HT1080 (cell line): Measurements from ENCODE around the gene MEF2D. TPM values are rescaled to one million over a fixed set of nuclear protein-coding genes. Genes with fewer than 3 reads are reported as not detected.

ENCODE experiments used
- DNase-seq: peaks from one replicate; pipeline ENCODE4 v3.0.0-alpha.2; 2015; ENCODE audit warnings: low read depth
- total RNA-seq: library from RNA; depleted of rRNA; stranded (reverse); fragments of >200 nt; shearing (Covaris generic); gene quantifications from 2 replicates; pipeline ENCODE4 v1.2.3, GENCODE V29; 2014

Gene MEF2D
- total RNA-seq, 1 experiment from 2014 or later = 27.9 TPM

- DNase-seq = no peak
Observed at GRCh38 chr1:156448134-156448967, 52.2 kb downstream of the MEF2D start.

- DNase-seq = peak; percentile 86
Observed at GRCh38 chr1:156445789-156446263, 54.7 kb downstream of the MEF2D start.

GRCh38 chr1:156444407-156445001 lies 56.1 kb downstream of the MEF2D start:
- DNase-seq = peak; percentile 28

- no peak for DNase-seq
Observed at GRCh38 chr1:156443286-156443685, 57.3 kb downstream of the MEF2D start.

- no peak for DNase-seq
Observed at GRCh38 chr1:156440654-156441437, 59.7 kb downstream of the MEF2D start.

- DNase-seq = no peak
Observed at GRCh38 chr1:156439777-156440183, 60.8 kb downstream of the MEF2D start.

- DNase-seq = no peak
Observed at GRCh38 chr1:156439036-156439776, 61.4 kb downstream of the MEF2D start.

- peak; percentile 11 for DNase-seq
Observed at GRCh38 chr1:156438278-156438987, 62.1 kb downstream of the MEF2D start.

- DNase-seq = no peak
Observed at GRCh38 chr1:156437037-156437867, 63.3 kb downstream of the MEF2D start.

- DNase-seq = no peak
Observed at GRCh38 chr1:156436141-156437036, 64.2 kb downstream of the MEF2D start.

GRCh38 chr1:156435545-156436140 lies 64.9 kb downstream of the MEF2D start:
- no peak for DNase-seq

- no peak for DNase-seq
Observed at GRCh38 chr1:156434989-156435544, 65.5 kb downstream of the MEF2D start.

GRCh38 chr1:156433602-156434001 lies 67.0 kb downstream of the MEF2D start:
- no peak for DNase-seq

GRCh38 chr1:156433032-156433431 lies 67.5 kb downstream of the MEF2D start:
- DNase-seq = no peak

GRCh38 chr1:156432669-156433018 lies 67.9 kb downstream of the MEF2D start:
- no peak for DNase-seq

GRCh38 chr1:156431769-156432668 lies 68.6 kb downstream of the MEF2D start:
- DNase-seq = no peak

GRCh38 chr1:156431366-156431765 lies 69.2 kb downstream of the MEF2D start:
- no peak for DNase-seq
